Prostate gland (tissue), 2 donors: ENCODE measurements around the gene TRMT11. TPM values are rescaled to one million over a fixed set of nuclear protein-coding genes. Genes with fewer than 3 reads are reported as not detected.
"Not testable (repeated sequence)": the region's sequence is repeated elsewhere in the genome, so short reads cannot be mapped to it uniquely, and the experiment has no call there.

ENCODE experiments used
- DNase-seq: peaks from one replicate; pipeline ENCODE4 v3.0.0-alpha.2; 2019; ENCODE audit warnings: low spot score
- H3K27ac ChIP-seq, 2 donors: fragments of 200-600 bp; sonication (generic); 2 replicates each; pipeline ENCODE4 v1.5.1; 2017 to 2019
- H3K27me3 ChIP-seq: fragments of 200-600 bp; sonication (generic); replicated peaks from 2 replicates; pipeline ENCODE4 v1.5.1; 2019; ENCODE audit not compliant: insufficient read depth
- H3K36me3 ChIP-seq, 2 donors: fragments of 200-600 bp; sonication (generic); 1 replicate in 1 of 2; 2 replicates in 1 of 2; pipeline versions ENCODE4 v1.5.1 to v1.8.1; 2017 to 2019
- H3K4me1 ChIP-seq: fragments of 200-600 bp; sonication (generic); replicated peaks from 2 replicates; pipeline ENCODE4 v1.5.1; 2019
- H3K4me3 ChIP-seq, 2 donors: fragments of 200-600 bp; sonication (generic); 2 replicates each; pipeline ENCODE4 v1.5.1; 2017 to 2019
- H3K9me3 ChIP-seq: fragments of 200-600 bp; sonication (generic); 2 replicates; pipeline ENCODE4 v1.5.1; 2017
- POLR2A ChIP-seq: fragments of 450-650 bp; IDR thresholded peaks from one replicate; pipeline ENCODE4 v1.6.1; 2016; ENCODE audit warnings: antibody characterized with exemption, mild to moderate bottlenecking
- POLR2AphosphoS5 ChIP-seq: sonication (generic); formaldehyde crosslinking; IDR thresholded peaks from one replicate; pipeline ENCODE4 v1.6.1; 2017; ENCODE audit warnings: antibody characterized with exemption
- WGBS: methylation state at CpG from one replicate; pipeline ENCODE4 v1.1.5; 2018; 5-methylcytosine and 5-hydroxymethylcytosine counted together
- intact Hi-C: fragments of 100-400 bp; cut with DNase I; formaldehyde crosslinking; loops from one replicate; pipeline ENCODE4 v1.14.2; 2022
- total RNA-seq, 2 donors: library from RNA; depleted of rRNA; stranded (reverse); fragments of >200 nt; gene quantifications; one replicate each; pipeline ENCODE4 v1.1.0, GENCODE V29; 2016
- TF ChIP-seq, protein P1 (sequence below), 4 experiments: fragments of 200-600 bp in 2 of 4; fragments of 450-650 bp in 2 of 4; sonication (generic) in 2 of 4; IDR thresholded peaks; 1 replicate in 3 of 4; 2 replicates in 1 of 4; pipeline ENCODE4 v1.5.1; 2016 to 2019; ENCODE audit warnings: antibody characterized with exemption in 4 of 4, mild to moderate bottlenecking in 2 of 4, moderate library complexity in 2 of 4

TRMT11 gene
- total RNA-seq, 2 donors from 2014 or later, result 28.3 to 35.0 TPM

DNA sequence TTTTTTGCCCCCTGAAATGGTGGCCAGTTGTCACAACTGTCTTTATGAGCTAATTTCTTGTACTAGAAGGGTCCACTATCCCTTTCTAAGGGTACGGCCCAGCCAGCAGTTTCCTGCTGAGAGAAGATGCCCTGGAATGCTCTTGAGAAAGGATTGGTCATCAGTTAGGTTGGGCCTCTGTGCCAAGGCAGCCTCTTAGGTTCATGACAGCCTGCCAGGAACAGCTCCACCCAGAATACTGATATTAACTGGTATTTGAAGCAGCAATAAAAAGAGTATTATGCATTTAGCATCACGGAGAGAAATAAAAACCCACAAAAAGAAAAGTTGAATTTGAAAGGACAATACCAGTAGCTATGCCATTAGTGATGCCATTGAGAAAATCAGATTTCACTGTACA is 38.7 kb upstream of the TRMT11 start:
- Histone ChIP-seq H3K27ac (no peak overlapping the region), H3K9me3 (no peaks in the 10 kb centered on the region), H3K27me3 (peaks cover 1% of the 10 kb centered on the region), H3K36me3 (no peaks in the 10 kb centered on the region), H3K4me1 (no peaks in the 10 kb centered on the region), H3K4me3 (no peak overlapping the region)
- TF ChIP-seq, protein P1, sequence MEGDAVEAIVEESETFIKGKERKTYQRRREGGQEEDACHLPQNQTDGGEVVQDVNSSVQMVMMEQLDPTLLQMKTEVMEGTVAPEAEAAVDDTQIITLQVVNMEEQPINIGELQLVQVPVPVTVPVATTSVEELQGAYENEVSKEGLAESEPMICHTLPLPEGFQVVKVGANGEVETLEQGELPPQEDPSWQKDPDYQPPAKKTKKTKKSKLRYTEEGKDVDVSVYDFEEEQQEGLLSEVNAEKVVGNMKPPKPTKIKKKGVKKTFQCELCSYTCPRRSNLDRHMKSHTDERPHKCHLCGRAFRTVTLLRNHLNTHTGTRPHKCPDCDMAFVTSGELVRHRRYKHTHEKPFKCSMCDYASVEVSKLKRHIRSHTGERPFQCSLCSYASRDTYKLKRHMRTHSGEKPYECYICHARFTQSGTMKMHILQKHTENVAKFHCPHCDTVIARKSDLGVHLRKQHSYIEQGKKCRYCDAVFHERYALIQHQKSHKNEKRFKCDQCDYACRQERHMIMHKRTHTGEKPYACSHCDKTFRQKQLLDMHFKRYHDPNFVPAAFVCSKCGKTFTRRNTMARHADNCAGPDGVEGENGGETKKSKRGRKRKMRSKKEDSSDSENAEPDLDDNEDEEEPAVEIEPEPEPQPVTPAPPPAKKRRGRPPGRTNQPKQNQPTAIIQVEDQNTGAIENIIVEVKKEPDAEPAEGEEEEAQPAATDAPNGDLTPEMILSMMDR (IDR thresholded peaks at IDR 0.05), result no peak
- no peak for TF ChIP-seq POLR2A
- TF ChIP-seq POLR2AphosphoS5, result no peak
- DNase-seq, result no peak
- intact Hi-C loops, result no loop called here
- WGBS, result 83% methylated on average over 2 of the region's 2 CpGs

DNA sequence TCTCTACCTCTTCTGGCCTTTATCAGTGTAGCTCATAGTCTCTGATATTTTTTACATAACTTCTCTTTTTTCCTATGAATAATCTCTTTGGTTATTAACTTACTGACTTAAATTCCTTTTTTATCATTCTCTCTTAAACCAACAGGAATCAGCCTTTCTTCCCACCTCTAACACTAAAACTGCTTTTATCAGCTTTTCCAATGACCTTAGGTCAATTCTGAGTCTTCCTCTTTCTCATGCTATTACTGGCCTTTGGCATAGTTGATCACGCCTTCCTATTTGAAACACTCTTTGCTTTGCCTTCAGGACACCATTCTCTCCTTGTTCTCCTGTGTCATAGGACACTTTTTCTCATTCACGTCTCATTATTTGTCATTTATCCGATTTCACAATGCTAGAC is 37.9 kb upstream of the TRMT11 start:
- Histone ChIP-seq H3K27me3 (peaks cover 1% of the 10 kb centered on the region), H3K4me1 (no peaks in the 10 kb centered on the region), H3K9me3 (no peaks in the 10 kb centered on the region), H3K27ac (no peak overlapping the region), H3K36me3 (no peaks in the 10 kb centered on the region), H3K4me3 (no peak overlapping the region)
- TF ChIP-seq, protein P1 (IDR thresholded peaks at IDR 0.05), result no peak
- TF ChIP-seq POLR2A (no peak), POLR2AphosphoS5 (no peak)
- DNase-seq, result no peak
- intact Hi-C loops, result no loop called here
- 92% methylated on average over 3 of the region's 3 CpGs for WGBS

DNA sequence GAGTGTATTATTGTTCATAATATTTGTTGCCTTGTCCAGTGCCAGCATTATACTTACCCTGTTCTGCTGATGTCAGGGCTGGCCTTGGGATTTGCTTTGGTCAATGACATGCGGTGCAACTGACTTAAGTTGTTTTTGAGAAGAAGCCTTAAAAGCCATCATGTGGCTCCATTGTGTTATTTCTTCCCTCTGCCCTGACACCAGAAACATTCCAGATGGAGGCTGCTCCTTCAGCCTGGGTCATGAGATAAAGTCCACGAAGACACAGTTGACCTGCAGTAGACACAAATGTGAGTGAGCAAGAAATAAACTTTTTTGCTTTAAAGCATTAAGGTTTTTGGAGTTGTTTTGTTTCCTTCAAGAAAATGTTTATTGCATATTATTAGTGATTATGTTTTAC is 37.3 kb upstream of the TRMT11 start:
- WGBS, result 90% methylated on average over 2 of the region's 2 CpGs
- TF ChIP-seq, protein P1 (IDR thresholded peaks at IDR 0.05), result no peak
- no peak for TF ChIP-seq POLR2A
- TF ChIP-seq POLR2AphosphoS5, result no peak
- intact Hi-C loops, result no loop called here

DNA sequence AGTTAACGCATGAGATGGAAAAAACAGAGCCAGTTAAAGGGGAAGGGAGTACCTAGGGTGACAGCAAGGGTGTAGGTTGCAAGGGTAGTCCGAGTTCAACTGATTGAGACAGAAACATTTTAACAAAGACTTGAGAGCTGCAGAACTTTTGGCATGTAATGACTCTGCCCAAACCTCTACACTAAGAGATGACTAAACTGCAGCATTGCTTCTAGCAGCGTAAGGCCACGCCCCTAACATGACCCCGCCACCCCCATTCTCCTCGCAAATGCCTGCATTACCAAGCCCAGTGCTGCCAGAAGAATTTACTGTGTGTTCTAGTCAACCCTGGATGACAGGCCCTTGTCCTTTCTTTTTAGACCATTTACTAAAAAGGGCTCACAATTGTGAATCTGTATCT is 36.0 kb upstream of the TRMT11 start:
- no peak for DNase-seq
- H3K36me3 ChIP-seq, result no peaks in the 10 kb centered on the region
- WGBS, result 75% methylated on average over 6 of the region's 6 CpGs
- no peak overlapping the region for H3K4me3 ChIP-seq
- no peaks in the 10 kb centered on the region for H3K9me3 ChIP-seq
- H3K27ac ChIP-seq, result no peak overlapping the region
- intact Hi-C loops, result loop anchor here (10.0 kb wide), 2 partner anchors 645 to 795 kb away; partner anchors contain the start of genes HDDC2 and TPD52L1
- H3K27me3 ChIP-seq, result peaks cover 1% of the 10 kb centered on the region
- no peaks in the 10 kb centered on the region for H3K4me1 ChIP-seq
- TF ChIP-seq POLR2AphosphoS5 (no peak), POLR2A (no peak)
- TF ChIP-seq, protein P1 (IDR thresholded peaks at IDR 0.05), result no peak

More for the DNA sequence above, 37.3 kb upstream of the TRMT11 start:
- H3K9me3 ChIP-seq, result no peaks in the 10 kb centered on the region
- peaks cover 1% of the 10 kb centered on the region for H3K27me3 ChIP-seq
- H3K4me3 ChIP-seq, result no peak overlapping the region
- H3K27ac ChIP-seq, result no peak overlapping the region
- DNase-seq, result no peak
- no peaks in the 10 kb centered on the region for H3K4me1 ChIP-seq
- H3K36me3 ChIP-seq, result no peaks in the 10 kb centered on the region

DNA sequence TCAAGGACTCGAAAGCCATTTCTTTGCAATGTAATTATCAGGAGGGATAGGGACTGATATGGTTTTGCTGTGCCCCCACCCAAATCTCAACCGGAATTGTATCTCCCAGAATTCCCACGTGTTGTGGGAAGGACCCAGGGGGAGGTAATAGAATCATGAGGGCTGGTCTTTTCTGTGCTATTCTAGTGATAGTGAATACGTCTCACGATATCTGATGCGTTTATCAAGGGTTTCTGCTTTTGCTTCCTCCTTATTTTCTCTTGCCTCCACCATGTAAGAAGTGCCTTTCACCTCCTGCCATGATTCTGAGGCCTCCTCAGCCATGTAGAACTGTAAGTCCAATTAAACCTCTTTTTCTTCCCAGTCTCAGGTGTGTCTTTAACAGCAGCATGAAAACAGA is 35.6 kb upstream of the TRMT11 start:
- H3K4me1 ChIP-seq, H3K9me3 ChIP-seq, H3K27ac ChIP-seq, H3K36me3 ChIP-seq, H3K27me3 ChIP-seq, H3K4me3 ChIP-seq, DNase-seq: not testable (repeated sequence)
- intact Hi-C loops, result loop anchor here (10.0 kb wide), 2 partner anchors 646 to 796 kb away; partner anchors contain the start of genes HDDC2 and TPD52L1
- 78% methylated on average over 6 of the region's 6 CpGs for WGBS
